ENCODE results near the gene SGSM2. TPM values are rescaled to one million over a fixed set of nuclear protein-coding genes. Genes with fewer than 3 reads are reported as not detected.

Gene SGSM2
- total RNA-seq, 1 experiment from 2014 or later: 62.0 TPM

DNA sequence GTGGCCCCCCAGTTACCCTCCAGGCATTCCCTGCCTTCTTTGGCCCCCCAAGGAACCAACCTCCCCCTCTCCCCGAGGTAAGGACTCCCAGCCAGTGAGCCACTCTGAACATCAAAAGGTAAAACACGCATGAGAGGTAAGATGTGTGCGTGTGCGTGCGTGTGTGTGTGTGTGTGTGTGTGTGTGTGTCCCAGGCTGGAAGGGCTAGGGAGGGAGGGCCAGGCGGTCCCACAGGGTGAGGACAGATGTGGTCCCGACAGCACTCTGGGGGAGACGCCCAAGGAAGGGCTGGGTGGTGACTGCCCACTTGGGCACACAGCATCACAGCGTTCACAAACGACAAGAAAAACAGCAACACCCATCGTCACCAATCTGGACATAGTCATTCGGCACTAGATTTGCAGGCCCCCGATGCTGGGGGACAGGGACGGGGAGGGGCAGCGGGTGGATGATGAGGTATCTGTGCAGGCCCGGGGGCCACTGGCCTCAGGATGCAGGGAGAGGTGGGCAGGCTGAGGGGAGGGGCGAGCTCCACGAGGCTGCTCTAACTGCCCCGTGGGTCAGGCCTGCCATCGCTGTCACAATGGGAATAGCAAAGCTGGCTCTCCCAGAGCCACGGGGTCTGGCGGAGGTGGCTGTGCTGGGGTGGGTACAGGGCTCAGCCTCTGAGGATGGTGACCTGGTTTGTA lies 47.3 kb downstream of the SGSM2 start:
- no peaks in the 10 kb centered on the region for H3K9me3 ChIP-seq (ENCODE audit: insufficient read depth, low read depth)
- H4K20me1 ChIP-seq (ENCODE audit: insufficient read depth): 0 out of 2 replicates have a peak, but pooled peaks cover 5% of the 10 kb centered on the region
- H3K27me3 ChIP-seq (ENCODE audit: insufficient read depth, low read depth): no peaks in the 10 kb centered on the region
- no peaks in the 10 kb centered on the region for H3K9me2 ChIP-seq (ENCODE audit: insufficient read depth)
- no peaks in the 10 kb centered on the region for H3K4me1 ChIP-seq (replicated peaks; ENCODE audit: insufficient read depth)
- no TSS peak for BruUV-seq (replicated peaks)
- H2AFZ ChIP-seq: no peak overlapping the region
- DNase-seq: no peak
- no peak overlapping the region for H3K4me2 ChIP-seq
- no peaks in the 10 kb centered on the region for H3K79me2 ChIP-seq (ENCODE audit: low read depth)
- H3K4me3 ChIP-seq: no peak overlapping the region
- peaks cover 13% of the 10 kb centered on the region; the same call in 1 of the 2 replicates for H3F3A ChIP-seq (ENCODE audit: insufficient read depth, low read depth)
- POLR2A ChIA-PET (ENCODE audit: unreplicated experiment): no interaction called here
- no peak for TF ChIP-seq CTCF (conservative IDR thresholded peaks at IDR 0.05)
- no peak for TF ChIP-seq EZH2 (IDR thresholded peaks at IDR 0.05; ENCODE audit: low read depth)
- H3K27ac ChIP-seq: no peak overlapping the region
- CTCF ChIA-PET: no interaction called here
- H3K36me3 ChIP-seq (ENCODE audit: low read depth): 0 out of 2 replicates have a peak, but pooled peaks cover 3% of the 10 kb centered on the region
- intact Hi-C loops (cut with micrococcal nuclease; ENCODE audit: unreplicated experiment): no loop called here

DNA sequence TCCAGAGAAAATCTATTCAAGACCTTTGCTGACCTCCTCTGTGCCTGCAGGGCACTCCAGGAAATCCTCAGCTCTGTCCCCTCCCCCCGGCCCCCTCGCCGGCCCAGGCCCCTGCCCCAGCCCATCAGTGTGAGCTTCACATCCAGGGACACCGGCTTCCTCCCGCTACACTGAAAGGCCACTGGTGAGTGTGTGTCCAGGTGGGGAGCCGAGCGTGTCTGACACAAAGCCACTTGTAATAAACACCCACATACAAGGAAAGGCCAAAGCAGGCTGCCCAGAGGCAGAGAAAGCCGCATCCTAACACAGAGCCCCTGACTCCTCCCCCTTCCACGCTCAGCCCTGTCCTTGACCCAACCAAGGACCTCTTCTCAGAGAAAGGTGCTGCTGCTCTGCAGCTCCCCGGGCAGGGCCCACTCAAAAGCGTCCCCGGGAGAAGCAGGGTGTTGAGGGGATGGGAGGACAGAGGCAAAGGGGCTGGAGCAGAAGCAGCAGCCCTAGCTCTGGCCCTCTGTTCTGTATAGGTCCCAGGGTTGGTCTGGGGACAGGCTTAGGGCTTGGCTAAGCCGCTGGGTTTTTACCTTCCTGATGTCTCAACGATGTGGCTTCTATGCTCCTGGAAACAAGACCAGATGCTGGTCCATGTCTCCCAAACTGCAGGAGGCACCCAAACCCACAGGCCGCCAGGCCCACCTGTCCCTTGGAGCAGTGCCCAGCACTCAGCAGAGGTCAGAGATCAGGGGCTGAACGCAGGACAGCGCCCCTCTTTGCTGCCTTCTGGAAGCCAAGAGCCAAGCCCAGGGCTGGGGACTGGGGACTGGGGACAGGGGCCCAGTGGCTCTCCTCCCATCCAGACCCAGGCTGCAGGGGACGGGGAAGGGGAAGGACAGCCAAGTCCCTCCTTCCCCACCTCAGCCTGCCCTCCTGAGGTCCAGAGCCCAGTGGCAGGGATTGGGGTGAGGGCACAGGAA lies 48.2 kb downstream of the SGSM2 start:
- no peaks in the 10 kb centered on the region for H3K27me3 ChIP-seq (ENCODE audit: insufficient read depth, low read depth)
- H3K4me3 ChIP-seq: no peak overlapping the region
- no peak overlapping the region for H2AFZ ChIP-seq
- TF ChIP-seq EZH2 (IDR thresholded peaks at IDR 0.05; ENCODE audit: low read depth): no peak
- no peak for TF ChIP-seq CTCF (conservative IDR thresholded peaks at IDR 0.05)
- 0 out of 2 replicates have a peak, but pooled peaks cover 9% of the 10 kb centered on the region for H4K20me1 ChIP-seq (ENCODE audit: insufficient read depth)
- no peaks in the 10 kb centered on the region for H3K9me3 ChIP-seq (ENCODE audit: insufficient read depth, low read depth)
- H3K79me2 ChIP-seq (ENCODE audit: low read depth): 0 out of 2 replicates have a peak, but pooled peaks cover under 1% of the 10 kb centered on the region
- H3F3A ChIP-seq (ENCODE audit: insufficient read depth, low read depth): peaks cover 13% of the 10 kb centered on the region; the same call in 1 of the 2 replicates
- DNase-seq: no peak
- H3K27ac ChIP-seq: no peak overlapping the region
- intact Hi-C loops (cut with micrococcal nuclease; ENCODE audit: unreplicated experiment): no loop called here
- H3K9me2 ChIP-seq (ENCODE audit: insufficient read depth): no peaks in the 10 kb centered on the region
- H3K4me1 ChIP-seq (replicated peaks; ENCODE audit: insufficient read depth): no peaks in the 10 kb centered on the region
- H3K4me2 ChIP-seq: no peak overlapping the region
- H3K36me3 ChIP-seq (ENCODE audit: low read depth): 0 out of 2 replicates have a peak, but pooled peaks cover 5% of the 10 kb centered on the region
- CTCF ChIA-PET: no interaction called here
- POLR2A ChIA-PET (ENCODE audit: unreplicated experiment): interaction anchor here (1.1 to 1.4 kb wide), 2 partner anchors 14 to 21 kb away, joined by 3 to 6 read pairs; no protein-coding TSS in a partner anchor
- BruUV-seq (replicated peaks): TSS peak; percentile 31

DNA sequence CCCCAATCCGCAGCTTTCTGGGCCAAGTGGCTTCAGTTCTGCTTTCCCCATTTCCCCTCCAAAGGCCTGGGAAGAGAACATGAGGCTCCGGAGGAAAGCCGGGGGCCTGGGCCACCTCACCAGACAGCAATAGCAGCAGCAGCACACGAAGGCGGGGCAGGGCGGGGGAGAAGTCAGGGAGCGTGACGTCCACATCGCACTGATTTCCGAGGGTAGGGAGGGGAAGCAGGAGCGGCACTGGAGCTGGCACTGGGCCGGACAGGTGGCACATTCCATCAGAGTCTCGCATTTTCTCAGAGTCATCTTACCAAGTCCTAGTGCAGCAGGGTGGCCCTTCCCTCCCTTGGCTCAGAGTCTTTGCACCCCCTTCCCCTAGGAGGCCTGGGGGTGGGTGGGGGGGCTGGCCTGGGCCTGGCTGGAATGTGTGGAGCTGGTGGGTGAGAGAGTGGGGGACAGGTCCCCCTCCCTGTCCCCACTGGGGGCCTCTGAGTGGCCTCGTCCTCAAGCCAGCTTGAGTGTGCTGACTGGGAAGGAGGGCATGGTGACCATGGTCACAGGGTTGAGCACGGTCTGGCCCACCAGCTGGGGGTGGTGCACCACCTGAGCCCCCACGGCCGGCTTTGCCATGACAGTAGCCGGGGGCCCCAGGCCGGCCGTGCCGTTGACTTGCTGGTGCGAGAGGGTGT lies 49.2 kb downstream of the SGSM2 start:
- no peak for TF ChIP-seq EZH2 (IDR thresholded peaks at IDR 0.05; ENCODE audit: low read depth)
- TF ChIP-seq CTCF (conservative IDR thresholded peaks at IDR 0.05): no peak
- no peak overlapping the region for H3K4me2 ChIP-seq
- BruUV-seq (replicated peaks): no TSS peak
- peaks cover 21% of the 10 kb centered on the region; the same call in 1 of the 2 replicates for H3F3A ChIP-seq (ENCODE audit: insufficient read depth, low read depth)
- H3K9me3 ChIP-seq (ENCODE audit: insufficient read depth, low read depth): no peaks in the 10 kb centered on the region
- no peak overlapping the region for H2AFZ ChIP-seq
- ChIA-PET CTCF (interaction anchor here (0.6 kb wide), 1 partner anchor 30 kb away, joined by 3 read pairs; no protein-coding TSS in a partner anchor), POLR2A (ENCODE audit: unreplicated experiment) (interaction anchor here (0.6 to 1.4 kb wide), 2 partner anchors 13 to 20 kb away, joined by 6 to 7 read pairs; no protein-coding TSS in a partner anchor)
- H3K79me2 ChIP-seq (ENCODE audit: low read depth): peaks cover 10% of the 10 kb centered on the region; the same call in 1 of the 2 replicates
- H3K27ac ChIP-seq: no peak overlapping the region
- H3K4me3 ChIP-seq: no peak overlapping the region
- H3K27me3 ChIP-seq (ENCODE audit: insufficient read depth, low read depth): no peaks in the 10 kb centered on the region
- H4K20me1 ChIP-seq (ENCODE audit: insufficient read depth): 0 out of 2 replicates have a peak, but pooled peaks cover 16% of the 10 kb centered on the region
- peaks cover 2% of the 10 kb centered on the region for H3K4me1 ChIP-seq (replicated peaks; ENCODE audit: insufficient read depth)
- 0 out of 2 replicates have a peak, but pooled peaks cover 5% of the 10 kb centered on the region for H3K36me3 ChIP-seq (ENCODE audit: low read depth)
- H3K9me2 ChIP-seq (ENCODE audit: insufficient read depth): no peaks in the 10 kb centered on the region
- DNase-seq: peak in 1 of 2 experiments; percentile 89
- intact Hi-C loops (cut with micrococcal nuclease; ENCODE audit: unreplicated experiment): no loop called here
